ENCODE measurements around the gene TACC2. TPM values are rescaled to one million over a fixed set of nuclear protein-coding genes. Genes with fewer than 3 reads are reported as not detected.
A peak's percentile ranks its signal among the peaks of the same experiment; 100 is the strongest.
"Not testable (repeated sequence)": the region's sequence is repeated elsewhere in the genome, so short reads cannot be mapped to it uniquely, and the experiment has no call there.

TACC2 gene
- polyA plus RNA-seq, 1 donor, result 47.5 TPM

GRCh38 chr10:121976607-121977006 is 12.4 kb upstream of the TACC2 start:
- no peak for DNase-seq

- DNase-seq, result no peak
Measured at GRCh38 chr10:121978511-121978910, 10.5 kb upstream of the TACC2 start.

- no peak for DNase-seq
Measured at GRCh38 chr10:121981346-121981745, 7.6 kb upstream of the TACC2 start.

GRCh38 chr10:121983852-121984251 is 5.1 kb upstream of the TACC2 start:
- no peak for DNase-seq

GRCh38 chr10:121984463-121984862 is 4.5 kb upstream of the TACC2 start:
- no peak for DNase-seq

GRCh38 chr10:121990015-121990677 is 1.2 kb downstream of the TACC2 start:
- no peak for DNase-seq

GRCh38 chr10:121991727-121992126 is 2.8 kb downstream of the TACC2 start:
- not testable (repeated sequence) for DNase-seq

GRCh38 chr10:121994429-121994941 is 5.5 kb downstream of the TACC2 start:
- no peak for DNase-seq

- DNase-seq, result no peak
Measured at GRCh38 chr10:121998462-121998861, 9.5 kb downstream of the TACC2 start.

- DNase-seq, result no peak
Measured at GRCh38 chr10:121999301-121999700, 10.3 kb downstream of the TACC2 start.

- DNase-seq, result no peak
Measured at GRCh38 chr10:122001698-122002097, 12.7 kb downstream of the TACC2 start.

- DNase-seq, result no peak
Measured at GRCh38 chr10:122007415-122007814, 18.5 kb downstream of the TACC2 start.

GRCh38 chr10:122010405-122011050 is 21.6 kb downstream of the TACC2 start:
- no peak for DNase-seq

GRCh38 chr10:122012731-122013130 is 23.8 kb downstream of the TACC2 start:
- no peak for DNase-seq

- DNase-seq, result no peak
Measured at GRCh38 chr10:122013311-122013780, 24.4 kb downstream of the TACC2 start.

GRCh38 chr10:122014652-122015248 is 25.8 kb downstream of the TACC2 start:
- no peak for DNase-seq

- DNase-seq, result not testable (repeated sequence)
Measured at GRCh38 chr10:122017926-122018325, 29.0 kb downstream of the TACC2 start.

- no peak for DNase-seq
Measured at GRCh38 chr10:122018491-122018890, 29.5 kb downstream of the TACC2 start.

GRCh38 chr10:122018951-122019413 is 30.0 kb downstream of the TACC2 start:
- DNase-seq, result peak; percentile 39

- DNase-seq, result peak; percentile 63
Measured at GRCh38 chr10:122019414-122019975, 30.5 kb downstream of the TACC2 start.

GRCh38 chr10:122020226-122020625 is 31.3 kb downstream of the TACC2 start:
- no peak for DNase-seq

GRCh38 chr10:122021379-122021778 is 32.4 kb downstream of the TACC2 start:
- no peak for DNase-seq

- DNase-seq, result no peak
Measured at GRCh38 chr10:122021828-122022227, 32.9 kb downstream of the TACC2 start.
